GM18951 (cell line): Measurements from ENCODE around the gene RFPL2.
"Not testable (repeated sequence)": the region's sequence is repeated elsewhere in the genome, so short reads cannot be mapped to it uniquely, and the experiment has no call there.

Source experiments
- POLR2A ChIP-seq: IDR thresholded peaks from 4 replicates; pipeline ENCODE4 v1.6.1; 2011; ENCODE audit warnings: mild to moderate bottlenecking; ENCODE audit not compliant: insufficient read length, insufficient read depth; ENCODE audit errors: extremely low read depth
- in situ Hi-C: fragments of 300-500 bp; cut with MboI; formaldehyde crosslinking; loops from one replicate; pipeline ENCODE4 v1.12.0; 2022; ENCODE audit warnings: low sequenced_read_pairs, mixed read lengths, inconsistent platforms; ENCODE audit not compliant: unreplicated experiment

RFPL2 gene

GRCh38 chr22:32202539-32203180 is 2.2 kb downstream of the RFPL2 start:
- in situ Hi-C loops = no loop called here
- no peak for TF ChIP-seq POLR2A

GRCh38 chr22:32202161-32202538 is 2.7 kb downstream of the RFPL2 start:
- no peak for TF ChIP-seq POLR2A
- in situ Hi-C loops = no loop called here

GRCh38 chr22:32200752-32201151 is 4.1 kb downstream of the RFPL2 start:
- TF ChIP-seq POLR2A = no peak
- in situ Hi-C loops = no loop called here

DNA sequence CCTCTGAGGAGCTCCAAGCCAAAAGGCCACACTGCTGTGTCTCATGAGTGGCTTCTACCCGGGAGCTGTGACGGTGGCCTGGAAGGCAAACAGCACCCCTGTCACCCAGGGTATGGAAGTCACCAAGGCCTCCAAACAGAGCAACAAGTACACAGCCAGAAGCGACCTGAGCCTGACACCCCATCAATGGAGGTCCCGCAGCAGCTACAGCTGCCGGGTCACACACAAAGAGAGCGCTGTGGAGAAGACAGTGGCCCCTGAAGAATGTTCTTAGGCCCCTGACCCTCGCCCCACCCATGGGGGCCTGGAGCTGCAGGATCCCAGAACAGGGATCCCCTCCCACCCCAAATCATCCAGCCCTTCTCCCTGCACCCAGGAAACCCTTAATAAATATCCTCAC is 4.9 kb downstream of the RFPL2 start:
- in situ Hi-C loops = no loop called here

DNA sequence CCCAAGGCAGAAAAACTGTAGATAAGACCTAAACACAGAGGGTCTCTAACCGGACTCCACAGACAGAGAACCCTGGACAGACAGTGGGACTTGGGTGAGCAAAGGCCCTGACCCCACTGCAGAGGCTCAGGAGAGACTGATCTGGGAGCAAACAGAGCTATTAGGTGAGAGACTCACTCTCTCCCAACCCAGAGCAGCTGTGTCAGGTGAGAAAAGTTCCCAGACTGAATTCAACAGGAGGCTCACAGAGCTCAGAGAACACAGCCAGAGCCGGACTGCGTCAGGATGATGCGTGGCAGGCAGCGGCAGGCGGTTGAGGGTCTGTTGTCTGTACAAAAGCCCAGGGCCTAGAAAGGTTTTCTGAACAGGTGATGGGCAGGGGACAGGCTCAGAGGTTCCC is 5.5 kb downstream of the RFPL2 start:
- in situ Hi-C loops = no loop called here
- no peak for TF ChIP-seq POLR2A

More for the DNA sequence above, 4.9 kb downstream of the RFPL2 start:
- no peak for TF ChIP-seq POLR2A

DNA sequence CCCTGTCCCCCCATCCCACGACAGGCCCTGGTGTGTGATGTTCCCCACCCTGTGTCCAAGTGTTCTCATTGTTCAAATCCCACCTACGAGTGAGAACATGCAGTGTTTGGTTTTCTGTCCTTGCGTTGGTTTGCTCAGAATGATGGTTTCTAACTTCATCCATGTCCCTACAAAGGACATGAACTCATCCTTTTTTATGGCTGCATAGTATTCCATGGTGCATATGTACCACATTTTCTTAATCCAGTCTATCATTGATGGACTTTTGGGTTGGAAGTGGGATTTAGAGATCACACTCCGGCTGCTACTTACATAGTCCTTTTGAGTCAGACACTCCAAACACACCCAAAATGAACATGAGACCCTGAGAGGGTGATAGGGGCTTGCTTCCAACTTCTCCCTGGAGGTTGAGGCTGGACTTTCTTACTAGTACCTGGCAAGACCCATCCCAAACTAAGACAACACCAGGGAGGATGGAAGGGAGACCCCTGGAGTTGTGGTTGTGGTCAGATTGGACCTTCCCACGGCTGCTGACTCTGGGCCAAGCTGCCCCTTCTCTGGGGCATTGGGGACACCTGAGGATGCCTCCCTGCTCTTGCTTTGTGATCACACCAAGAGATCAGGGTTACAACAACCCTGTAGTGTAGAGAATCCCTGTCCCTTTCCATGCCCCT is 7.2 kb downstream of the RFPL2 start:
- in situ Hi-C loops = not testable (repeated sequence)

GRCh38 chr22:32195900-32196299 is 9.0 kb downstream of the RFPL2 start:
- in situ Hi-C loops = not testable (repeated sequence)

DNA sequence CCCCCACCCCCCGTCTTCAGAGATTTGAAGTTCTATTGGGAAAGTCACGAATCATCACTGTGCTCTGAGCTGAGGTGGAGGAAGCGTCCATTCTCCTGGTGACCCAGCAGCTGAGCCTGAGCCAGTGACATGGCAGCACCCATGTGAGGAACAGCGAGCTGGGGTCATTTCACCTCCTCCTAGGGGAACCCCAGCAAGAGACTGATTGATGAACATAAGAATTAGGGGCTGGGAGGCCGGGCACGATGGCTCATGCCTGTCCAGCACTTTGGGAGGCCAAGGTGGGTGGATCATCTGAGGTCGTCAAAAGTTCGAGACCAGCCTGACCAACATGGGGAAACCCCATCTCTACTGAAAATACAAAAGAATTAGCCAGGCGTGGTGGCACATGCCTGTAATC is 11.5 kb downstream of the RFPL2 start:
- in situ Hi-C loops = not testable (repeated sequence)

DNA sequence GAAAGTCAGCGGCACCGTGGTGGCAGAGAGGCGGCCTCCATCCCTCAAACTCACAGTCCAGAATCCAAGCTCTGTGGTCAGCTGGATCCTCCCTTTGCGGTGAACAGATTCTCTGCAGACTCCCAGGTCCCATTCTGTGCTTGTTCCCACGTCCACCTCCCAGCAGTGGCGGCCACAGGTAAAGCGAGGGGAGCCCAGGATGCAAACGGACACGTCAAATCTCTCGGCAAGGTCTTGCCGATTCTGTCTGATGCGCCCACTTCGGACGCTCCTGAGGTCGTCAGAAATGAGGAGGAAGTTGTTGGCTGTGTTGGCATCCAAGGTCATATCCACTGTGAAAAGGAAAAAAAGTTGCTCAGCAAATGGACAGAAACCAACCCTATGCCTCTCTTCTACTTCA is 13.9 kb downstream of the RFPL2 start:
- in situ Hi-C loops = not testable (repeated sequence)

- in situ Hi-C loops = no loop called here
- no peak for TF ChIP-seq POLR2A
These were observed 19.1 kb downstream of the RFPL2 start for GRCh38 chr22:32185821-32186220.

DNA sequence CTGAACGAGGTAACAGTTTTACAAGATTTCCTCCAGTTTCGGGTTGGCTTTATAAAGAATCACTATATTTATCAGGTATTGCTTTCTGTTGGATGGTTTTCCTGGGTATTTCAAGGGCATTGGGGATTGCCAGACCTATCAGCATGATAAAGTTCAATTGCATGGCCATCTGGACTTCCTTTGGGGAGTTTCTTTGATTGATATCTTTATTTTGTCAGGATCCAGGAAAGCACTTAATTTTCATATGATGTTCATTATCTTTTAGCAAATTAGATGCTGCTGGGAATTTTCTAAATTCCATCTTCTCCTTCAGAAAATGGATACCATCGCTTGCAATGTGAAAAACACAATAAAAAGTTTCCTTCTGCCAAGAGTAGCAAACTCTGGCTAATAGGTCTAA is 21.2 kb downstream of the RFPL2 start:
- no peak for TF ChIP-seq POLR2A
- in situ Hi-C loops = no loop called here

DNA sequence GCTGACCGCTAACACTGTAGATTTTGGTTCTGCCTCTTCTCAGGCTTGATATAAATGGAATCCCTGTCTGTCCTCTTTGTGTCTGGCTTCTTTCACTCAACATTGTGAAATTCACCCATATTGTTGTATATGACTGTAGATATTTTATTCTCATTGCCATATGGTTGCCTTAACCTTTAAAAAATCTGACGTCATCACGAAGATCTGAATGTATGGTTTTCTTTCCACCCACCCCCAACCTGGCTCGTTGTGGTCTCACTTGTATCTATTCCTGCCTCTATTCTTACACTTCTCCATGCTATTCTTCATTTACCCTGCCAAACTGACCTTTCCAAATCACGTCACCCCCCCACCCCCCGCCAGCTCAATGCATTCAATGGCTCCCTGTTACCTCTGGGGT is 23.8 kb downstream of the RFPL2 start:
- in situ Hi-C loops = no loop called here
- no peak for TF ChIP-seq POLR2A

GRCh38 chr22:32177221-32177765 is 27.6 kb downstream of the RFPL2 start:
- in situ Hi-C loops = no loop called here

GRCh38 chr22:32175683-32176644 is 28.9 kb downstream of the RFPL2 start:
- in situ Hi-C loops = no loop called here
- TF ChIP-seq POLR2A = no peak

More at GRCh38 chr22:32177221-32177765, 27.6 kb downstream of the RFPL2 start:
- TF ChIP-seq POLR2A = no peak
